RWPE2 (cell line): ENCODE data around the gene ADPRM.

Experiments used
- ATAC-seq: fragments of 200-7000 bp; cut with Tn5 transposase; 3 replicates; pipeline ENCODE4 v1.9.1; 2021; ENCODE audit warnings: low read depth
- DNase-seq: peaks from one replicate; pipeline ENCODE4 v3.0.0-alpha.2; 2020; ENCODE audit warnings: low spot score
- H3K27ac ChIP-seq: fragments of 450-650 bp; 2 replicates; pipeline ENCODE4 v1.5.1; 2017; ENCODE audit warnings: mild to moderate bottlenecking; ENCODE audit not compliant: poor library complexity, severe bottlenecking
- H3K27me3 ChIP-seq: fragments of 250-450 bp; sonication (Bioruptor Pico); 2 replicates; pipeline ENCODE4 v1.5.1; 2021; ENCODE audit warnings: mild to moderate bottlenecking, moderate library complexity; ENCODE audit not compliant: insufficient read depth, poor library complexity, severe bottlenecking
- H3K36me3 ChIP-seq: fragments of 250-450 bp; sonication (Bioruptor Pico); 2 replicates; pipeline ENCODE4 v1.5.1; 2020; ENCODE audit warnings: low read depth, mild to moderate bottlenecking, moderate library complexity
- H3K4me1 ChIP-seq: fragments of 250-450 bp; sonication (Bioruptor Pico); 2 replicates; pipeline ENCODE4 v1.5.1; 2021; ENCODE audit warnings: mild to moderate bottlenecking, moderate library complexity; ENCODE audit not compliant: insufficient read depth, poor library complexity, severe bottlenecking
- H3K4me3 ChIP-seq: fragments of 250-450 bp; sonication (Bioruptor Pico); 2 replicates; pipeline ENCODE4 v1.5.1; 2021; ENCODE audit warnings: mild to moderate bottlenecking, moderate library complexity; ENCODE audit not compliant: severe bottlenecking
- H3K9me3 ChIP-seq: fragments of 250-450 bp; sonication (Bioruptor Pico); 2 replicates; pipeline ENCODE4 v1.5.1; 2021; ENCODE audit warnings: mild to moderate bottlenecking, moderate library complexity; ENCODE audit not compliant: severe bottlenecking
- CTCF ChIP-seq: fragments of 450-650 bp; IDR thresholded peaks from one replicate; pipeline ENCODE4 v1.5.1; 2017; ENCODE audit warnings: mild to moderate bottlenecking, moderate library complexity; ENCODE audit not compliant: poor library complexity, severe bottlenecking

ADPRM gene

DNA sequence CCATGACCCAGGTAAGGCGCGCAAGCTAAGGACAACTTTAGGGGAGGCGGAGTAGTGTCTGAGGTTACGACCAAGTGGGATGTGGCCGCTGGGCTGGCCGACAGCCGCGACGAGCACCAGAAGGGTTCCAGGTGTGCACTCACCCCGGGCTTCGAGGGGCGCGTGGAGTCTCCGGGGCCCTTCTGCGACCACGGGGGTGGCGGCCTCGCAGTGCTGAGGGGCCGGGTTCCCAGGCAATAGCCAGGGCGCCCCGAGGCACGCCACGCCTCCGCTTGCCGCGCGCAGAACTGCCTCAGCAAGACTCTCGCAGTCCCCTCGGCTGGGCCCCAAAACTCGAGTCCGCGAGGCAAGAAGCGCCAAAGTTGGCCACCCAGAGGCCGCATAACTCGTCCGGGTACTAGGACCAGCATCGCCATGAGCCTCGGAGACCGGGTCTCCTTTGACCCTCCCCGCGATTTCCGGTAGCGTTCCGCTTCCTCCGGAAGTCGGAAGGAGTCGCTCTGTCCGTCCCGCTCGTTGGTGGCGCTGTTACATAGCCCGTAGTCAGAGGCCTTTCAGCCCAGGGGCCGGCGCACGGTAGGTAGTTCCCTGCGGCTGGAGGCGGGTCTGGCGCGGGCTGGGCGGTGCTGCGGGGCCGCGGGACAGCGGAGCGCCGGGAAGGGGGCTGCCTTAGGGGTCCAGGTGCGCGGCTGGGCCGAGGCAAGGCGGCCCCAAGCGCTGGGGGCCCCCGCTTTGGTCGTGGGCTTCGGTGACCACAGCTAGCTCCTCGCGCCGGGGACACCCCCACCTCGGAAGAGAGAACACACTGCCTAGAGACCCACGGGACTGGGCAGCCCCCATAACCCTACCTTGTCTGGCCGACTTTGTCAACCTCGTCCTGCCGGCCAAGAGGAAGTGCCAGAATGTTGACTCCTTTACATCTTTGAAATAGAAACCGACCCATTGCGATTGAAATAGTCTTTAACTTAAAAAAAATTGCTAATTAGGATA is at the start of gene ADPRM, which contains the start of gene SCO1:
ADPRM (plus strand) TSS at position 503 of the 990 bp plus-strand sequence. CDS start 7,333 bp downstream, outside the sequence.
SCO1 (minus strand) TSS at position 442 of the 990 bp plus-strand sequence; CDS start at position 416, 26 bp downstream.
- H3K9me3 ChIP-seq: no peaks in the 10 kb centered on the region
- peak; percentile 93 for DNase-seq
- no peaks in the 10 kb centered on the region for H3K27me3 ChIP-seq
- peak within 1 kb of the TSS; percentile 77 for H3K4me3 ChIP-seq
- H3K27ac ChIP-seq: peak within 1 kb of the TSS; percentile 85
- H3K4me1 ChIP-seq: peaks cover 5% of the 10 kb centered on the region
- TF ChIP-seq CTCF: peak; percentile 26
- peaks cover 34% of the 10 kb centered on the region for H3K36me3 ChIP-seq
- ATAC-seq: peak; percentile 96

GRCh38 chr17:10648381-10648780 is 49.0 kb upstream of the ADPRM start:
- Histone ChIP-seq H3K4me1 (no peaks in the 10 kb centered on the region), H3K4me3 (no peak overlapping the region), H3K27ac (no peak overlapping the region), H3K27me3 (no peaks in the 10 kb centered on the region), H3K36me3 (no peaks in the 10 kb centered on the region), H3K9me3 (no peaks in the 10 kb centered on the region)
- DNase-seq: no peak
- ATAC-seq: no peak
- TF ChIP-seq CTCF: no peak

GRCh38 chr17:10648956-10649355 is 48.4 kb upstream of the ADPRM start:
- Histone ChIP-seq H3K27me3 (no peaks in the 10 kb centered on the region), H3K4me3 (no peak overlapping the region), H3K4me1 (no peaks in the 10 kb centered on the region), H3K27ac (no peak overlapping the region), H3K9me3 (no peaks in the 10 kb centered on the region), H3K36me3 (no peaks in the 10 kb centered on the region)
- TF ChIP-seq CTCF: no peak
- no peak for DNase-seq
- ATAC-seq: no peak

- H3K9me3 ChIP-seq: no peaks in the 10 kb centered on the region
- H3K4me1 ChIP-seq: no peaks in the 10 kb centered on the region
- no peak for TF ChIP-seq CTCF
- H3K27me3 ChIP-seq: no peaks in the 10 kb centered on the region
- ATAC-seq (no peak), DNase-seq (no peak)
- H3K4me3 ChIP-seq: no peak overlapping the region
- H3K36me3 ChIP-seq: no peaks in the 10 kb centered on the region
- H3K27ac ChIP-seq: no peak overlapping the region
Measured at GRCh38 chr17:10649602-10650001, 47.8 kb upstream of the ADPRM start.
